Keratinocyte (primary cell): ENCODE data around the gene NFATC4.

ENCODE experiments used
- CTCF ChIP-seq, 3 experiments: IDR thresholded peaks in 1 of 3; conservative IDR thresholded peaks in 1 of 3; optimal IDR thresholded peaks in 1 of 3; 2 replicates in 2 of 3; 3 replicates in 1 of 3; pipeline versions ENCODE3 to v1.5.1; 2011; ENCODE audit warnings: low read length in 3 of 3, mild to moderate bottlenecking in 3 of 3, moderate library complexity in 2 of 3, control low read depth in 1 of 3, inconsistent platforms in 1 of 3; ENCODE audit not compliant: insufficient read depth in 2 of 3; ENCODE audit errors: extremely low read depth in 1 of 3
- EZH2 ChIP-seq: IDR thresholded peaks from one replicate; pipeline ENCODE4 v1.6.1; 2012; ENCODE audit warnings: inconsistent platforms, mild to moderate bottlenecking, low read length, moderate library complexity

GRCh38 chr14:24325041-24325530 is 42.9 kb upstream of the NFATC4 start:
- no peak for TF ChIP-seq CTCF (optimal IDR thresholded peaks at IDR 0.05 in 1 of 3, IDR thresholded peaks at IDR 0.05 in 1 of 3, conservative IDR thresholded peaks at IDR 0.05 in 1 of 3; ENCODE audit: extremely low read depth in 1 of 3, insufficient read depth in 2 of 3, low read length in 3 of 3)
- no peak for TF ChIP-seq EZH2
